WI38 (cell line): ENCODE data around the gene TET1.
"Not testable (repeated sequence)": the region's sequence is repeated elsewhere in the genome, so short reads cannot be mapped to it uniquely, and the experiment has no call there.

ENCODE experiments used
- H3K4me3 ChIP-seq: 2 replicates; pipeline ENCODE4 v1.5.1; 2011; ENCODE audit warnings: low read depth, mild to moderate bottlenecking, control low read depth, low read length
- CTCF ChIP-seq: IDR thresholded peaks from 2 replicates; pipeline ENCODE4 v1.5.1; 2012; ENCODE audit warnings: low read depth, mild to moderate bottlenecking, control low read depth, low read length

Gene TET1

DNA sequence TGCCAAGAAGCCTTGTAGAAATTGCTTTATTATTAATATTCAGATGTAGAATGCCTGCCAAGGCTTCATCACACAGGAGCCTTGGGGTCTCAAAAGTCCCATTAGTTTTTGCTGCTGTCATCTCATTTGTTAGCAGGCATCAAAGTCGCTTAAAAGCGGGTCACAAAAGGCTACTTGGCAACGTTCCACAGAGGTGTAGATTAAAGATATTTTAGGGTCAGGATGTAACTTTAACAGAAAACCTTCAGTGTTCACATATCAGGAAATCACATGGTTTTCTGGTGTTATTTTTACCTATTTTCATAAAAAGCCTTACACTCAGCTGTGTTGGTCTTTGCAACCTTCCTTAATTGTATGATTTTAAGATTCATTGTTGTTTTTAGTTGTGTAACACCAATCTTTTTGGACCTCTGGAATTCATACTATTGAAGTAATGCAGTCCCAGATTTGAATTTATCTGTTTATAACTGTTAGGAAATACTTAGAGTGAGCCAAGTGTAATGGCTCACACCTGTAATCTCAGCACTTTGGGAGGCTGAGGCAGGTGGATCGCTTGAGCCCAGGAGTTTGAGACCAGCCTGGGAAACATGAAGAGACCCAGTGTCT lies 65.3 kb downstream of the TET1 start:
- TF ChIP-seq CTCF: no peak
- no peak overlapping the region for H3K4me3 ChIP-seq

- no peak overlapping the region for H3K4me3 ChIP-seq
- no peak for TF ChIP-seq CTCF
These were observed 68.5 kb downstream of the TET1 start for GRCh38 chr10:68628576-68629127.

DNA sequence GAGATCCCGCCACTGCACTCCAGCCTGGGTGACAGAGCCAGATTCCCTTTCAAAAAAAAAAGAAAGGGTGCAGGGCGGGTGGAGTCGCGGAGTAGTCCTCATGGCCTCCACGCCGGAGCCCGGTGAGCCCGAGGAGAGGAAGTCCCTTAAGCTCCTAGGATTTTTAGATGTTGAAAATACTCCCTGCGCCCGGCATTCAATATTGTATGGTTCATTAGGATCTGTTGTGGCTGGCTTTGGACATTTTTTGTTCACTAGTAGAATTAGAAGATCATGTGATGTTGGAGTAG lies 72.1 kb downstream of the TET1 start:
- H3K4me3 ChIP-seq: not testable (repeated sequence)

DNA sequence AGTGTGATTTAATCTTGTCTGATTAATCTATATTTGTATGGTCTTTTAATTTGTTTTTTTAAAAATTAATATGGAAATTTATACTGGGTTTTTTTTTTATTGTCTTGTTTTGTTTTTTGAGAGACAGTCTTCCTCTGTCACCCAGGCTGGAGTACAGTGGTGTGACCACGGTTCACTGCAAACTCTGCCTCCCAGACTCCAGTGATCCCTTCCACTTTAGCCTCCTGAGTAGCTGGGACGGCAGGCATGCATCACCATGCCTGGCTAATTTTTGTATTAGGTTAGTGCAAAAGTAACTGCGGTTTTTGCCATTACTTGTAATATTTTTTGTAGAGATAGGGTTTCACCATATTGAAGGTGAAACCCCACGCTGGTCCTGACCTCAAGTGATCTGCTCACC lies 73.1 kb downstream of the TET1 start:
- no peak overlapping the region for H3K4me3 ChIP-seq
- TF ChIP-seq CTCF: no peak

- TF ChIP-seq CTCF: no peak
- no peak overlapping the region for H3K4me3 ChIP-seq
These were observed 73.8 kb downstream of the TET1 start for GRCh38 chr10:68633816-68634466.

DNA sequence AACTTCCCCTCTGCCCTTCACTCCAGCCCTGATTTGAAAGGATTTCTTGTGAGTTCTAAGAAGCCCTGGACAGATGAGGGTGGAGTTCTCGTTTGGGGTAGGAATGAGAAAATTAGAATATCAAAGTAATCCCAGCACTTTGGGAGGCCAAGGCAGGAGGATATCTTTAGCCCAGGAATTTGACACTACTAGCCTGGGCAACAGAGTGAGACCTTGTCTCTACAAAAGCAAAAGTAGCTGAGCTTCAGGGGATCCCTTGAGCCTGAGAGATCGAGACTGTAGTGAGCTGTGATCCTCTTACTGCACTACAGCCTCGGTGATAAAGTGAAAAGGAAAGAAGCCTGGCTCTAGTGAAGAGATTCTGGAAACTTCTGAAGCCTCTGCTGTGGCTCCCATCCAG lies 76.2 kb downstream of the TET1 start:
- no peak overlapping the region for H3K4me3 ChIP-seq
- no peak for TF ChIP-seq CTCF

DNA sequence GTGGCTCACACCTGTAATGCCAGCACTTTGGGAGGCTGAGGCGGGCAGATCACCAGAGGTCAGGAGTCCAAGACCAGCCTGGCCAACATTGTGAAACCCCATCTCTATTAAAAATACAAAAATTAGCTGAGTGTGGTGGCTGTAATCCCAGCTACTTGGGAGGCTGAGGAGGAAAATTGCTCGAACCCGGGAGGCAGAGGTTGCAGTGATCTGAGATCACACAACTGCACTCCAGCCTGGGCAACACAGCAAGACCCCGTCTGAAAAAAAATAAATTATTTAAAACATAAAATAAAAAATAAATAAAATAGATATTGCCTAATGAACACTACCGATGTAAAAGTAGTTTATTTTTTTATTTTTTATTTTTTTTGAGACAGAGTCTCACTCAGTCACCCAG lies 83.4 kb downstream of the TET1 start:
- H3K4me3 ChIP-seq: not testable (repeated sequence)

DNA sequence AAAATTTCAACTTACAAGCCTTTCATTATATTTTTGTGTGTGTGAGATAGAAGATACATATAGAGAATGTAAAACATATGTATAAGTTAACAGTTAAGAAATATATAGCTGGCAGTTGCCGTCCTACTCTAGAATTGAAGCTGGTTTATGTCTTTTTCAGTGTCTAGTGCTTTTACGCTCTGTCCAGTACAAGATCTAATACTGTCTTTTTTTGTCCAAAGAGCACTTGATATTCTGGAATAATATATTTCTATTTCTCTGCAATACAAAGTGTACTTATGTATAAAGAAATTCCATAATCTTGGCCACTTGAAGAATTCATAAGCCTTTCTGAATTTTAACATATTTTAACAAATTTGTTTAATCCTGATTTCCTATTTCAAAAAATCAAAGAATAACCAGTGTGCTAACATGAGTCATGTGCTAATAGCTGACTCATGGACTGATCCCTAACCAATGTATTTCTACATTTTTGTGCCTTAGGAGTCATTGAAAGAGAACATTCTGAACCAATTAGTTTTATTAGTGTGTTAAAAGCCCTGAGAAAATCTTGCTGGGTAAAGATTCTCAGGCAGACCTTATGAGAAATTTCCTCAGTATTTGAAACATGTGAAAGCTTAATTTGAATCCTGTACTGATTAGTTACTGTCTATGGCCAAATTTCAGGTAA lies 87.7 kb downstream of the TET1 start:
- TF ChIP-seq CTCF: no peak
- no peak overlapping the region for H3K4me3 ChIP-seq
